ENCODE data around the gene CACFD1.

DNA sequence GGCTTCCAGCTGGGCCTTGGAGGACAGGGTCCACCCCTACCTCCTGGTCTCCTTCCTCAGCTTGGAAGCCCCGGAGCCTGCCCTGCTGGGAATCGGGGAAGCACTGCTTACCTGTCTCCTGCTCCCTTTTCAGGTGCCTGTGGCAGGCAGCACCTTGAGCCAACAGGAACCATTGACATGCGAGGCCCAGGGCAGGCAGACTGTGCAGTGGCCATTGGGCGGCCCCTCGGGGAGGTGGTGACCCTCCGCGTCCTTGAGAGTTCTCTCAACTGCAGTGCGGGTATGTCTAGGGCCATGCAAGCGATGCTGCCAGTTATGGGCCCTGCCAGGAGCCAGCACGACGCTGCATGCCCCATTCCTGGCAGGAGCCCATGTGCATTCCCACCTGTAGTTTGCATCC, 3.8 kb upstream of the CACFD1 start:
- TF ChIP-seq, protein P1, sequence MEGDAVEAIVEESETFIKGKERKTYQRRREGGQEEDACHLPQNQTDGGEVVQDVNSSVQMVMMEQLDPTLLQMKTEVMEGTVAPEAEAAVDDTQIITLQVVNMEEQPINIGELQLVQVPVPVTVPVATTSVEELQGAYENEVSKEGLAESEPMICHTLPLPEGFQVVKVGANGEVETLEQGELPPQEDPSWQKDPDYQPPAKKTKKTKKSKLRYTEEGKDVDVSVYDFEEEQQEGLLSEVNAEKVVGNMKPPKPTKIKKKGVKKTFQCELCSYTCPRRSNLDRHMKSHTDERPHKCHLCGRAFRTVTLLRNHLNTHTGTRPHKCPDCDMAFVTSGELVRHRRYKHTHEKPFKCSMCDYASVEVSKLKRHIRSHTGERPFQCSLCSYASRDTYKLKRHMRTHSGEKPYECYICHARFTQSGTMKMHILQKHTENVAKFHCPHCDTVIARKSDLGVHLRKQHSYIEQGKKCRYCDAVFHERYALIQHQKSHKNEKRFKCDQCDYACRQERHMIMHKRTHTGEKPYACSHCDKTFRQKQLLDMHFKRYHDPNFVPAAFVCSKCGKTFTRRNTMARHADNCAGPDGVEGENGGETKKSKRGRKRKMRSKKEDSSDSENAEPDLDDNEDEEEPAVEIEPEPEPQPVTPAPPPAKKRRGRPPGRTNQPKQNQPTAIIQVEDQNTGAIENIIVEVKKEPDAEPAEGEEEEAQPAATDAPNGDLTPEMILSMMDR (IDR thresholded peaks at IDR 0.05 in 8 of 11, conservative IDR thresholded peaks at IDR 0.05 in 3 of 11): no peak
- TF ChIP-seq POLR2AphosphoS5 (IDR thresholded peaks at IDR 0.05) (no peak), POLR2A (IDR thresholded peaks at IDR 0.05) (no peak)

Data from spleen (tissue), 7 donors.